Measurements from ENCODE around the gene ZNF521.

GRCh38 chr18:25140962-25141308 is 211.0 kb downstream of the ZNF521 start:
- TF ChIP-seq TAF1 (IDR thresholded peaks at IDR 0.05; ENCODE audit: borderline replicate concordance, insufficient read depth, low read length) (no peak), POLR2AphosphoS5 (IDR thresholded peaks at IDR 0.05; ENCODE audit: low read depth, low read length) (no peak)

Data from PFSK-1 (cell line).